GM19438 (cell line): Measurements from ENCODE around the gene LY6G6D.
"Not testable (repeated sequence)": the region's sequence is repeated elsewhere in the genome, so short reads cannot be mapped to it uniquely, and the experiment has no call there.

Experiments
- ATAC-seq: cut with Tn5 transposase; IDR thresholded peaks from one replicate; pipeline ENCODE4 v1.9.1; 2021; ENCODE audit warnings: low read depth; ENCODE audit not compliant: unreplicated experiment

LY6G6D gene

DNA sequence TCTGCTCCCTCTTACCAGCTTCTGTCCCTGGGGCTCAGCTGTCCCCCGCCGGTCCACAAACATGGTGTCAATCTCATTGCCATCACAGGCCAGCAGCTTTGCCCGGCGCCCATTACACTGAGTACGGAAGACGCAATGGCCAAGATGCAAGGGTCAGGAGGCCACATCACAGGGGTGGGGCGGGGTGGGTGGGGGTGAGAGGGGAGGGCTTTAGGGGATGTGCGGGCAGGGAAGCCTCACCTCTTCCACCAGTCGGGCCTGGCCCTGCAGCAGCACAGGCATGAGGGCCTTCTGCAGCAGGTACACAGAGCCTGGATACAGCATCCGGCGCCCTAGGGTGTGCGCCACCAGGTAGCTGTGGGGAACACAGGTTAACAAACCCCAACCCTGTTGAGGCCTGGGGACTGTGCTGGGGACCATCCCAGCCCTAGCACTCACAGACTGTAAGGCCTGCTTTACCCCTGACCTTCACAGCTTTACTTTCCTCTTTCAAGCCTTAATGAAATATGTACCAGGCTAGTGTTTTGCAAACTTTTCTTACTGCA, 23.5 kb upstream of the LY6G6D start:
- no peak for ATAC-seq

DNA sequence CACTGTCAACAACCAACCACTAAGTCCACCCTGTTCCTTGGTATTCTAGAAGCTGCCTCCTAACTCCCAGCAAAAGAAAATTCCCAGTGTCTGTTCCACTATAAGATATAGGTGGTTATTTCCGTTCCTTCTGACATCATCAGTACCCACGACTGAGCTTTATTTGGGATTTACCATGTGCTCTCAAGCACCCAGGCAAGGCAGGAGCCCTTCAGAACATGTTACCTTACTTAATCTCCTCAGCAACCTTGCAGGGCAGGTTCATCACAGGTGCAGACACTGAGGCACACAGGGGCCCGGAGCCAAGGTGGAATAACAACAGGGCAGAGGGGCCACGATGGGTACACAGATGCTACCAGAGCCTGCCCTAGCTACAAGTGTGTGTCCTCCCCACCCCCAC, 22.8 kb upstream of the LY6G6D start:
- no peak for ATAC-seq

DNA sequence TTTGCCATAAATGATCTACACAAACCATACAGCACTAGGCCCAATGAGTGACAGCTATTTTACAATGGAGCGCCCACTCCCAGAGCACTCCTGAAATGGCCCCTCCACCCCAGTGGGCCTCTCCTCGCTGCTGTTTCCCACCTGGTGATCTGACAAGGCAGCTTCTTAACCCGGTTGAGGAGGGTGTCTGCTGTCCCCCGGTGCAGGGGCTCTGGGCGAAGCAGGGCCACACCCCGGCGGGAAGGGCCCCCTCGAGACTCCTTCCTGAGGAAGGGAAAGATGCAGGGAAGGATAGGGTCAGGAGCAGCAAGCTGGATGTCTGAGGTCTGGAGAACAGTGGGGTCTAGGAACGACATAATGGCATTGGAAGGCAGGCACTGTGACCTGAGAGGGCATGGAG, 22.3 kb upstream of the LY6G6D start:
- ATAC-seq = no peak

DNA sequence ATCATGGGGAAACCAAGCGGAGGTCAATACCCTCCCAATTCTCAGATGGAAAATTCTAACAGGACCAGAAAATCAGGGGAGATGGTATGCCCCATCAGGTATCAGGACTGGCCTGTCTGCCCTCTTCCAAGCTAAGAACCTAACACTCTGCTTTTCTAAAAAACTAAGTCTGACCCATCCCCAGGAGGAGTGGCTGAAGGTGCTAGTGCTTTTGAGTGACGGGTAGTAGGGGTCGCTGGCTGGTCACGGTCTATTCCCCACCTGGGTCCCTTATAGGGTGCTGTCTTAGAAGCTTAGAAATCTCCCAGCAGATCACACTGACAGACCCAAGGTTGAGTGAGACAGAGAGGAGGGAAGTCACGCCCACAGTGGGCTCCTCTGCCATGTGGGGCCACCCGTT, 21.6 kb upstream of the LY6G6D start:
- no peak for ATAC-seq

DNA sequence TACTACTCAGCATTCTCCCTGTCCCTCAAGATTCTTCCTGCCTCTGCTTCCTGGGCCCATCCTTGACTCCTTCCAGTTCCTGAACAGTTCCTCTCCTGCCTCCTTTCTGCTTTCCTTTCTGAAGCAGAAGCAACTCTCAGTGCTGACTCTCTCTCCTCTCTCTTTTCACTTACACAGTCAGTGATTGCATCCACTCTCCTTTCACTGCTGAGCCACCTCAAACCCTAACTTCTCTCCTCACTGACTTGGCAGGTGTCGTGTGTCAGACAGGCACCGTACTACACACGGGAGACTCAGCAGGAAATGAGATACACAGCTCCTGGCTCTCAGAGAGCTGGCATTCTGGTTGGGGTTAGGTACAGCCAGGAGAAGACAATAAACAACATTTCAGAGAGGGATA, 17.6 kb upstream of the LY6G6D start:
- ATAC-seq = no peak

DNA sequence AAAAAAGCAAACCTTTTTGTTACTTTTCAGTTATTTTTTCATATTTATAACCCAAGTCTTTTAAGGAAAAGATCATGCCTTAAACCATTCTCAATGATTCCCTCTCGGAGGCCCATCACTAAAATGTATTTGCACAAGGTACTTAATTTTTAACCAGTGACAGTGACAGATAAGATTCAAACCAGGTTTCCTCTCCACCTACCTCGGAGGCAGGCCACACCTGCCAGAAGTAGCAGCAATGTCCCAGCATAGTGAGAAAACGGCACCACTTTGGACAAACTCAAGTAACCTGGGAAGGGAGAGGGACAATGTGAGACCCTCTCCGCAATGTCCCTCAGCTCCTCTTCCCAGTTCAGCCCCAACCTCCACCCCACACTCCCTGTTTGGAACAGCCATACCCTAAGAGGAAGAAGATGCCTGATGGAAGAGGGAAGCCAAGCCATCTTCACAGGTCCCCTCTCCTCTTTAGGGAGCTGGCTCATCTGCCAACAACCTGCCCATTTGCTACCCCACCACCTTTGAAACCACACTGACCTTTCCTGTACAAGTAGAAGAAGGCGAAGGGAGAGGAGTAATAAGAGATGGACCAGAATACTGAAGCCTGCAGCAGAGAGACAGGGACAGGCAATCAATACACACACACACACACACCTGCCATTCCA, 14.3 kb upstream of the LY6G6D start:
- no peak for ATAC-seq

DNA sequence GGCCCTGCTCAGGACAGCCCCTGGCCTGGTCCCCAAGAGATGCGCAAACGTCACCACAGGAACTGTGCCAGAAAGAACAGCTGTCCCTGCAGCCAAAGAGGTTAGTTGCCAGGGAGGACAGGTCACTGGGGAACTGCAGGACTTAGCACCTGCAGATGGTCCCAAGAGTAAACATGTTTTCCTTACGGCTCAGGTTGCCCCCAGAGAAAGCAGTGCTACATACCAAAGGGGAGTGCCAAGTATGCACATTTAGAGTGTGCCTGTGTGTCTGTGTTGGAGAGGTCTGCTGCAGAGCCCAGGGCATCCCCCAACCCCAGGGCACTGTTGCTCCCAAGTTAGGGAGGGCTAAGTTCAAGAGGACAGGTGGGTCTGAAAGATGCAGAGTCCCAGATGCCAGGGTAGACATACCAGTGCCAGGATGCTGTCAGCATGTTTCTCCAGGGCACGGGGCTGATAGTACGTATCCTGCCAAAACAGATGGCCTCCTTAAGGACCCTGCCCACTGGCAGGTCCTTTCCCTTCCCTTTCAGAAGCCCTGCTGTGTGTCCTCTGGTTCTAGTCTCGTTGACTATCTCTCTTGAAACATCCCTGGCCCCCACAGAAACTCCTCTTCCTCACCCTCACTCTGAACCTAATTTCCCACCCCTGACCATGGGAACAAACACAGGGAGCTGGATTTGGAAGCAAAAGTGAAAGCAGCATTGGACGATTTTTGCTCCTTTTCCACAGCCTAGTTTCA, 13.3 kb upstream of the LY6G6D start:
- ATAC-seq = no peak

DNA sequence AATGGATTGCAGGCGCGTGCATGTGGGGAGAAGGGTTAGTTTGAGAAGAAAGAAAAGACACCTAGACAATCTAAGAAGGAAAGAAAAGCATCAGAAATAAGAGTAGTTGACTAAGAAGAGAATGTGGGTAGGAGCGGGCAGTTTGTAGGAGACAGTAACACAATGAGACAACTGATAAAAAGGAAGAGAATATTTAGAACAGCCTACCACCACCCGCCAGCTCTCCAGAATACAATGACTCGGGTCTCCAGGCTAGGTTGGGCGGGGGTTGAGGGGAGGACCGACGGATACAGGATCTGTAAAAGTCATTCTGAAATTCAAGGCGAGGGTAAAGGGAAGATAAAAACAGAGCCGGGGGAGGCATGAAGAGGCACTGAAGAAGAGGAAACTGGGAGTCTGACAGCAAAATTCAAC, 12.7 kb upstream of the LY6G6D start:
- no peak for ATAC-seq

DNA sequence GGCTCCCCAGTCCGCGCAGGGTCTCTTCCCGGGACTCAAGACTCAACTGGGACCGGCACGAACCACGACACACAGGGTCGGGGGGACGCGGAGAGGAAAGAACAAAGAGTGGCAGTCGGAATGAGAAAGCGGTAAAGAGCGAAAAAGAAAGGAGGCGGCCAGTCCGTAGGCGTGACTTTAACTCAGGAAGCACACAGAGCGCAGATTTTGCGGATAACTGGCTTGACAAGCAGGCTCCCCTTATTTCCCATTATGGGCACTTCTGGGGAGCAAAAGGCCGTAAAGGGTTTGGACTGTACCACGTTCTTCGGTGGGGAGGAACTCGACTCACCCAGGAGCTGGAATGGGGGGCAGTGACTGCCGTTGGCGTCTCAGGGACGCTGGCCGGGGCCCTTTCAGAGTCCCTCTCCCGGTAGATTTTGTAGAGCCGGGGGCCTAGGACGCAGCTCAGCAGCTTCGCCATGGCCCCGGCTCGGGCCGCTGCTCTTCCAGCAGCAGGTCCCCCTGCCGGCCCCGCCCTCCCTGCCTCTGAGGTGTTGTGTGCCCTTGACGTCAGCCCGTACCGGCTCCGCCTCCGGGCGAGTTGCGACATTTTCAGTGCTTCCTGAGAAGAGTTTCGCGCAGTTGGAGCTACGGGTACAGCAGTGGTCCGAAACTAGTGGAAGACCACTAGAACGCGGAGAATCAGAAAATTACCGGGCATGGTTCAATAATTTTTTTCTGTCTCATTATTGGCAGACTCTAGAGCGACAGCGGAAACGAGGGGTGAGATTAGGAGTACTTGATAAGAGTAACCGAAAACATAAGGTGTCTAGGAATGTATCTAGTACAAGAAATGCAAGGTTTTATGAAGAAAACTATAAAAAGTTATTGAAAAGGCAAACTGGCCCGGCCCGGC, 12.1 kb upstream of the LY6G6D start, which contains the start of gene ABHD16A:
TSS of gene ABHD16A (minus strand) at position 506 of the 898 bp plus-strand sequence. CDS start at position 463, 43 bp downstream.
- peak; percentile 88 for ATAC-seq

DNA sequence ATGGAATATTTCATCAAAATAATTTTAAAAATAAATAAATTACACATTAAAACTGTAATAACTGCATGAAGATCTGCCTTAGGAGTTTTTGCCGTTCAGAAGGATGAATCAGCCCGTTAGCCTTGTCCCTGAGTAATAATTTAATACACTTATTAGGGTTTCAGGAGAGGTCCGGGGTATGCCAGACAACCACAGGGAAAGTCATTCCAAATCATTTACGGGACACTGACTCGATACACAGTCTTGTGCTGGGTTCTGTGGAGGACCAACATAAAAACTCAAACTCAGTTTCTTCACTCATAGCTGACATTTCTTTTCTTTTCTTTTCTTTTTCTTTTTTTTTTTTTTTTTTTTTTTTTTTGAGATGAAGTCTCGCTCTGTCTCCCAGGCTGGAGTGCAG, 9.2 kb upstream of the LY6G6D start:
- ATAC-seq = no peak

DNA sequence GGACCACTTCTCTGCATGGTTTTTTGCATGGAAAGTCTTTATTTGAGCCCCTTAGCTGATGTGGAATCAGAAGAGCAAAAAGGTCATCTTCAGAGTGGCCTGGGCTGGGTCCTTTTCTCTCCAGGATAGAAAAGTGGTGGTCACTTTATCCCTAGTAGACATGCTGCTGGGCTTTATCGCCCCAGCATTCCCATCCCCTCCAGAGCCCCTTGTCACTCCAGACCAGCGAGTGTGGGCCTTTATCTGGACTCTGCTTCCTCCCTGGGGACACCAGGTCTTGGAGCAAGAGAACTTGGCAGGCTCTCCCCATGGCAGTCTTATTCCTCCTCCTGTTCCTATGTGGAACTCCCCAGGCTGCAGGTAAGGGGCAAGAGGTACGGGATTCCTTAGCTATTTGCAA, 8.5 kb upstream of the LY6G6D start, which contains the start of gene LY6G6F:
TSS of gene LY6G6F (plus strand) at position 268 of the 400 bp plus-strand sequence. CDS start at position 309, 41 bp downstream.
- no peak for ATAC-seq

DNA sequence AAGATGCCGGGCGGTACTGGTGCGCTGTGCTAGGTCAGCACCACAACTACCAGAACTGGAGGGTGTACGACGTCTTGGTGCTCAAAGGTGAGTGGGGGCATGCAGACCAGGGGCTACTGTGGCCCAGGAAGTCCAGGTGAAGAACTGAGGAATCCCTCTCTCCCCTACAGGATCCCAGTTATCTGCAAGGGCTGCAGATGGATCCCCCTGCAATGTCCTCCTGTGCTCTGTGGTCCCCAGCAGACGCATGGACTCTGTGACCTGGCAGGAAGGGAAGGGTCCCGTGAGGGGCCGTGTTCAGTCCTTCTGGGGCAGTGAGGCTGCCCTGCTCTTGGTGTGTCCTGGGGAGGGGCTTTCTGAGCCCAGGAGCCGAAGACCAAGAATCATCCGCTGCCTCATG, 7.4 kb upstream of the LY6G6D start:
- ATAC-seq = no peak

DNA sequence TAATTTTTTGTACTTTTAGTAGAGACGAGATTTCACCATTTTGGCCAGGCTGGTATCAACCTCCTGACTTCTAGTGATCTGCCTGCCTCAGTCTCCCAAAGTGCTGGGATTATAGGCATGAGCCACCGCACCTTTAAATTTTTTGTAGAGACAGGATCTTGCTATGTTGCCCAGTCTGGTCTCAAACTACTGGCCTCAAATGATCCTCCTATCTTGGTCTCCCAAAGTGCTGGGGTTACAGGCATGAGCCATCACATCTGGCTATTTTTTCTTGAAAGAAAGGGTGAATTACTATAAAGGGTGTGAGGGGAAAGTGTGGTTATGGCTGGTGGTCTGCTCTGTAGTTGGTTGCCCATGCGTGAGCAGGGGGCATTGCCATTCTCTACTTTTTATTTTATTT, 6.9 kb upstream of the LY6G6D start:
- ATAC-seq = no peak

DNA sequence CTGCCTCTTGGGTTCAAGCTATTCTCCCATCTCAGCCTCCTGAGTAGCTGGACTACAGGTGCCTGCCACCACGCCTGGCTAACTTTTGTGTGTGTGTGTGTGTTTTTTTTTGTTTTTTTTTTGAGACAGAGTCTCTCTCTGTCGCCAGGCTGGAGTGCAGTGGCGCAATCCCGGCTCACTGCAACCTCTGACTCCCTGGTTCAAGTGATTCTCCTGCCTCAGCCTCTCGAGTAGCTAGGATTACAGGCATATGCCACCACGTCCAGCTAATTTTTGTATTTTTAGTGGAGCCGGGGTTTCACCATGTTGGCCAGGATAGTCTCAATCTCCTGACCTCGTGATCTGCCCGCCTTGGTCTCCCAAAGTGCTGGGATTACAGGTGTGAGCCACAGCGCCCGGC, 6.0 kb upstream of the LY6G6D start:
- not testable (repeated sequence) for ATAC-seq

DNA sequence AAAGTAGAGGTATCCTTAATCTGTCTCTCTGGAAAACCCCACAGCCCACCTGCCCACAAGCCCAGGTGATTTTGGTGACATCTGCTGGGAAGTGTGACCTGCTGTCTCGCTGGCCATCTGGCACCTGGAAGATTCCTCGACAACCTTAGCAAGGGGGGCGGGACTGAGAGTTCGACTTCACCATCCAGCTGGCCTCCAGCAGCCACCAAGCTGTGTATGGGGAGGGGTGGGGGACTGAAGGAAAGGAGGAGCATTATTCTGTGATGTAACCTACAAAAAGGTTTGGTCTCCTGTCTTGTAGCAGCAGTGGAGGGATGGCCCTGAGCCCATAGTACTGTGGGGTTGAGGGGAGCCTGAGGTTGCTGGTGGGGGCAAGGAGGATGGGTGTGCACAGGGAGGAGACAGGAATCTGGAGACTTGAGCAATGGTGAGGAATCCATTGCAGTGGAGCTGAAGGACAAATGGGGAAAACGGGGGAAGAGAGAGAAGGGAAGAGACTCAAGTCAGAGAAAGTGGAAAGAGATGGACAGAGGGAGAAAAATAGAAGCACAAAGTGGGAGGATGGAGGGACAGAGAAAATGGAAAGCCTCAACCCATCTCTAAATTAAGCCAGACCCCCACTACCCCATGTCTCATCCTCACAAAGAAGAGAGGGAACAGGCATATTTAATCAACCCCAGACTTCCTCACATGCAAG, 4.5 kb upstream of the LY6G6D start:
- ATAC-seq = no peak

DNA sequence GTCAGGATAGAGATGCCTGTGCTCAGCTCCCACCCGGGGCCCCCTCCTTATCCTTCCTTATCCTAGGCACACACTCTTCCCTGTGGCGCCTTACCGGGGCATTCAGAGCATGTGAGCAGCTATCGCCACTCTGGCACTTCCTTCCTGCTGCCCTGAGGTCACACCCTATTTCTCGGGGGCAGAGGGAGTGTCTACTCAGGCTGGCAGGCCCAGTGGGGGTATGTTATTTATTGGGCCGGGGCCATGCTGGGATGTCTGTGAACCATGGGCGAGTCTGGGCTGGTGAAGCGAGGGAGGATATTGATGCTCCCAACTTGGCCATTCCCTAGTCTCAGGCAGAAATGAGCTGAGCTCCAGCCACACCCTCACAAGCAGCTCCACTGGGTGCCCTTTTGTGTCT, 3.9 kb upstream of the LY6G6D start:
- no peak for ATAC-seq

DNA sequence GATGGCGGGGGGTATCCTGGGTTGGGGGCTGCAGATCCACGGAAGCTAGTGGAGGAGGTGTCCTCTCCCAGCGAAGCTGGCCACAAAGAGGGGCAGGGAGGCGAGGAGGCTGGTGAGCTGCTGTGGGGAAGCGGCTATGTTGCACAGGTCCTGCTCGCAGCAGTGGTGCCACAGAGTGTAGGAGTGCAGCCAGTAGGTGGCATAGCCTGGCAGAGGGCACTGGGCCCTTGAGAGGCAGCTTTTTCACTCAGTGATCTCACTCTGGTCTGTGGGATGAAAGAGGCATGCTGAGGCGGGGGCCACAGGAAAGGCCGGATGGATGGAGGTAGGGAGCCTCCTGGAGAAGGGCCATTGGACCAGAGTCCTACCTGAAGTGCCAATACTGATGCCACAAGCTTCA, 2.9 kb upstream of the LY6G6D start:
- no peak for ATAC-seq

DNA sequence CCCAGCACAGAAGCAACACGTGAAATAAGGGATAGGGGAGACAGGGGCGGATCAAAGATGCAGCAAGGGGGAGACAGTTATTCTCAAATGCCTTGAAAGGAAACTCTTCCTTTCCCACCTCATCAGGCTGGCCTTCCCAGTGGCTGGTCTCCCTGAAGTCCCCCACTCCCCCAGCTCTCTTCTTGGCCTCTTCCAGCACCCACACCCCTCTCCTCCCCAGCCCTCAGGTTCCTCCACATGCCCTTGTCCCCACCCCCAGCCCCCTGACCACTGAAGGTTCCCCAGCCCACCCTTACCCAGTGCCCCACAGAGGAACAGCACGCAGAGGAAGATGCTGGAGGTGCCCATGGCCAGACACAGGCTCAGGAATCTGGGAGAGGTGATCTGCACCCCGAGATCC, 1.7 kb upstream of the LY6G6D start:
- no peak for ATAC-seq

DNA sequence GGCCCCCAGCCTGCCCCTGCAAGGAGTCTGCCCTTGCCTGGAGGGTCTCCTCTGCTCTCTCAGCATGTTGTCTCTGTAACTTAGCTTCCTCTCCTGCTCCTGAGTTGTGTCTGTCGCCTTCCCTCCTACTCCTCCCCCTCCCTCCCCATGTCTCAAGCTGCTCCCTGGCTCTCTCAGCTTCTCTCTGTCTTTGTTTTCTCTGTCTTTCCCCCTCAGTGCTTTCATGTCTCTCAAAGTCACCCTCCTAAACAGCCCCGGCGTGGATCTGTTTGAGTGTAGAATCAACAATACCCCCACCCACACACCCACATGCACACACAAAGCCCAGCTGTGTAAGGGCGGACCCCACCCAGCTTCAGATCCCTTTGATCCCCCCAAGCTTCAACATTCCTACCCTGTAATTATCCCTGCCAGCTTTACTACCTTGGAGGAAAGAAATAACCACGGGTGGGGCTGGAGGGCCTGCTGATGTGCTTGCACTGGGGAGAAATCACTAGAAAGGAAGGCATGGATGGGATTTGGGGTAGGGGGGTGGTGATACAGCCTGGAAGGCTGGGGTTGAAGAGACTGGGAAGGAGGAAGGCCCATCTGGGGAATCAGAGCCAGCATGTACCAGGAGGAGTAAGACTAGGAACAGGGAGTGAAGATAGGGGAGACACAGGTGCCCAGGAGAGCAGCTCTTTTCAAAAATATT, 1.0 kb upstream of the LY6G6D start:
- no peak for ATAC-seq
